Testis (tissue), 3 donors: ENCODE results near the gene RRP1B. TPM values are rescaled to one million over a fixed set of nuclear protein-coding genes. Genes with fewer than 3 reads are reported as not detected.
A peak's percentile ranks its signal among the peaks of the same experiment; 100 is the strongest.
"Not testable (repeated sequence)": the region's sequence is repeated elsewhere in the genome, so short reads cannot be mapped to it uniquely, and the experiment has no call there.

Experiments used
- DNase-seq: peaks from one replicate; pipeline ENCODE4 v3.0.0-alpha.2; 2019
- H3K27ac ChIP-seq, 2 donors: fragments of 200-600 bp; sonication (generic); one replicate each; pipeline ENCODE4 v1.5.1; 2019
- H3K27me3 ChIP-seq: fragments of 200-600 bp; sonication (generic); one replicate; pipeline ENCODE4 v1.5.1; 2019
- H3K36me3 ChIP-seq: fragments of 200-600 bp; sonication (generic); one replicate; pipeline ENCODE4 v1.5.1; 2017; ENCODE audit warnings: low read depth; ENCODE audit errors: missing control alignments
- H3K4me1 ChIP-seq: fragments of 200-600 bp; sonication (generic); one replicate; pipeline ENCODE4 v1.5.1; 2019
- H3K4me3 ChIP-seq, 2 donors: fragments of 200-600 bp; sonication (generic); one replicate each; pipeline ENCODE4 v1.5.1; 2017 to 2019
- H3K9me3 ChIP-seq: fragments of 200-600 bp; sonication (generic); one replicate; pipeline ENCODE4 v1.5.1; 2017
- CTCF ChIP-seq, 3 experiments: fragments of 450-650 bp in 2 of 3; fragments of 200-600 bp in 1 of 3; sonication (generic) in 1 of 3; IDR thresholded peaks; one replicate each; pipeline ENCODE4 v1.5.1; 2016 to 2019; ENCODE audit warnings: antibody characterized with exemption in 3 of 3, mild to moderate bottlenecking in 2 of 3, moderate library complexity in 1 of 3
- POLR2A ChIP-seq: fragments of 450-650 bp; IDR thresholded peaks from one replicate; pipeline ENCODE4 v1.6.1; 2017; ENCODE audit warnings: antibody characterized with exemption, mild to moderate bottlenecking, moderate library complexity
- WGBS, 2 donors: methylation state at CpG; one replicate each; pipeline ENCODE4 v1.1.5; 2018; 5-methylcytosine and 5-hydroxymethylcytosine counted together
- intact Hi-C: fragments of 100-400 bp; cut with DNase I; formaldehyde crosslinking; loops from one replicate; pipeline ENCODE4 v1.15.1; 2023; ENCODE audit warnings: low total_unique reads
- polyA plus RNA-seq: library from polyadenylated mRNA; stranded (reverse); fragments of 350-450 nt; fragmentation: Illumina TruSeq; extraction: RNeasy Lipid Tissue Mini Kit (QIAGEN cat#74804); gene quantifications from one replicate; pipeline ENCODE4 v1.2.3, GENCODE V29; 2014; ENCODE audit warnings: low read depth, low replicate concordance; ENCODE audit not compliant: insufficient read depth
- total RNA-seq, 2 donors: library from RNA; depleted of rRNA; stranded (reverse); fragments of >200 nt; gene quantifications; one replicate each; pipeline ENCODE4 v1.2.3, GENCODE V29; 2016

The RRP1B gene
- total and polyA plus RNA-seq, 3 donors from 2014 or later: 27.8 to 48.6 (median 44.8) TPM

- Histone ChIP-seq H3K27me3 (no peaks in the 10 kb centered on the region), H3K27ac (peak overlapping the region; percentile 46 to 70), H3K36me3 (no peaks in the 10 kb centered on the region), H3K9me3 (no peaks in the 10 kb centered on the region), H3K4me3 (no peak overlapping the region), H3K4me1 (peaks cover 12% of the 10 kb centered on the region)
- TF ChIP-seq CTCF (IDR thresholded peaks at IDR 0.05) (peak; percentile 45 to 68 (median 68)), POLR2A (no peak)
- intact Hi-C loops: no loop called here
- WGBS, 2 donors: 46 to 48% methylated on average over 12 of the region's 12 CpGs
- peak; percentile 85 for DNase-seq
These were observed 14.0 kb upstream of the RRP1B start for GRCh38 chr21:43645136-43645891.

- H3K27ac ChIP-seq: peak overlapping the region; percentile 46 to 70
- H3K27me3 ChIP-seq: no peaks in the 10 kb centered on the region
- no peak overlapping the region for H3K4me3 ChIP-seq
- DNase-seq: no peak
- intact Hi-C loops: no loop called here
- no peaks in the 10 kb centered on the region for H3K9me3 ChIP-seq
- TF ChIP-seq CTCF (IDR thresholded peaks at IDR 0.05) (no peak), POLR2A (no peak)
- no peaks in the 10 kb centered on the region for H3K36me3 ChIP-seq
- 45 to 58% methylated on average over 4 of the region's 4 CpGs for WGBS, 2 donors
- peaks cover 12% of the 10 kb centered on the region for H3K4me1 ChIP-seq
These were observed 13.4 kb upstream of the RRP1B start for GRCh38 chr21:43645976-43646375.

- intact Hi-C loops: no loop called here
- 38 to 39% methylated on average over 7 of the region's 7 CpGs for WGBS, 2 donors
- H3K36me3 ChIP-seq: no peaks in the 10 kb centered on the region
These were observed 12.7 kb upstream of the RRP1B start for GRCh38 chr21:43646550-43647260.

GRCh38 chr21:43648171-43648570 lies 11.2 kb upstream of the RRP1B start:
- no peak for DNase-seq
- TF ChIP-seq CTCF (IDR thresholded peaks at IDR 0.05) (no peak), POLR2A (no peak)
- Histone ChIP-seq H3K4me3 (no peak overlapping the region), H3K4me1 (peaks cover 12% of the 10 kb centered on the region), H3K36me3 (no peaks in the 10 kb centered on the region), H3K9me3 (no peaks in the 10 kb centered on the region), H3K27ac (no peak overlapping the region), H3K27me3 (no peaks in the 10 kb centered on the region)
- intact Hi-C loops: no loop called here
- WGBS, 2 donors: 84 to 85% methylated on average over 9 of the region's 9 CpGs

More at GRCh38 chr21:43646550-43647260, 12.7 kb upstream of the RRP1B start:
- TF ChIP-seq CTCF (IDR thresholded peaks at IDR 0.05) (peak; percentile 99), POLR2A (no peak)
- Histone ChIP-seq H3K4me3 (no peak overlapping the region), H3K9me3 (no peaks in the 10 kb centered on the region), H3K27ac (no peak overlapping the region), H3K27me3 (no peaks in the 10 kb centered on the region), H3K4me1 (peaks cover 12% of the 10 kb centered on the region)
- peak; percentile 95 for DNase-seq

GRCh38 chr21:43651926-43652325 lies 7.4 kb upstream of the RRP1B start:
- H3K27me3 ChIP-seq, intact Hi-C loops, H3K4me3 ChIP-seq, H3K27ac ChIP-seq, H3K4me1 ChIP-seq, H3K9me3 ChIP-seq, DNase-seq, H3K36me3 ChIP-seq: not testable (repeated sequence)
- WGBS, 2 donors: 94 to 96% methylated on average over 6 of the region's 6 CpGs
